Epithelial cell of proximal tubule (primary cell): ENCODE measurements around the gene VPS35L. TPM values are rescaled to one million over a fixed set of nuclear protein-coding genes. Genes with fewer than 3 reads are reported as not detected.
A peak's percentile ranks its signal among the peaks of the same experiment; 100 is the strongest.

Experiments
- DNase-seq: peaks from one replicate; pipeline ENCODE4 v3.0.0-alpha.2; 2011; ENCODE audit warnings: low read depth
- H3K4me3 ChIP-seq: 2 replicates; pipeline ENCODE4 v1.5.1; 2011; ENCODE audit warnings: low read depth, mild to moderate bottlenecking, low read length
- CTCF ChIP-seq: conservative IDR thresholded peaks from 2 replicates; pipeline ENCODE4 v1.5.1; 2012; ENCODE audit warnings: low read depth, mild to moderate bottlenecking, low read length
- total RNA-seq: library from RNA; depleted of rRNA; stranded (reverse); fragments of >200 nt; gene quantifications from 2 replicates; pipeline ENCODE4 v1.2.3, GENCODE V29; 2015

Gene VPS35L
- total RNA-seq, result 36.9 and 43.0 TPM in 2 replicates

- DNase-seq, result peak; percentile 79
Measured at GRCh38 chr16:19555186-19555937, at the start of gene VPS35L. VPS35L (plus strand) TSS chr16:19555703; CDS start chr16:19555730, 27 bp downstream.

GRCh38 chr16:19506965-19507364, 48.5 kb upstream of the VPS35L start:
- no peak overlapping the region for H3K4me3 ChIP-seq
- TF ChIP-seq CTCF, result no peak
- no peak for DNase-seq

More at GRCh38 chr16:19555186-19555937, at the start of gene VPS35L:
- TF ChIP-seq CTCF, result peak; percentile 65
- H3K4me3 ChIP-seq, result peak within 1 kb of the TSS; percentile 80

- DNase-seq, result no peak
- H3K4me3 ChIP-seq, result no peak overlapping the region
- no peak for TF ChIP-seq CTCF
Measured at GRCh38 chr16:19507867-19508266, 47.6 kb upstream of the VPS35L start.

GRCh38 chr16:19512297-19512696, 43.2 kb upstream of the VPS35L start:
- DNase-seq, result no peak
- no peak for TF ChIP-seq CTCF
- H3K4me3 ChIP-seq, result no peak overlapping the region

- no peak for TF ChIP-seq CTCF
- no peak overlapping the region for H3K4me3 ChIP-seq
Measured at GRCh38 chr16:19513377-19514053, 42.0 kb upstream of the VPS35L start.

GRCh38 chr16:19515757-19516156, 39.7 kb upstream of the VPS35L start:
- no peak overlapping the region for H3K4me3 ChIP-seq
- no peak for TF ChIP-seq CTCF
- no peak for DNase-seq

More at GRCh38 chr16:19513377-19514053, 42.0 kb upstream of the VPS35L start:
- DNase-seq, result no peak
